ENCODE results near the gene BLOC1S4.

Gene BLOC1S4

DNA sequence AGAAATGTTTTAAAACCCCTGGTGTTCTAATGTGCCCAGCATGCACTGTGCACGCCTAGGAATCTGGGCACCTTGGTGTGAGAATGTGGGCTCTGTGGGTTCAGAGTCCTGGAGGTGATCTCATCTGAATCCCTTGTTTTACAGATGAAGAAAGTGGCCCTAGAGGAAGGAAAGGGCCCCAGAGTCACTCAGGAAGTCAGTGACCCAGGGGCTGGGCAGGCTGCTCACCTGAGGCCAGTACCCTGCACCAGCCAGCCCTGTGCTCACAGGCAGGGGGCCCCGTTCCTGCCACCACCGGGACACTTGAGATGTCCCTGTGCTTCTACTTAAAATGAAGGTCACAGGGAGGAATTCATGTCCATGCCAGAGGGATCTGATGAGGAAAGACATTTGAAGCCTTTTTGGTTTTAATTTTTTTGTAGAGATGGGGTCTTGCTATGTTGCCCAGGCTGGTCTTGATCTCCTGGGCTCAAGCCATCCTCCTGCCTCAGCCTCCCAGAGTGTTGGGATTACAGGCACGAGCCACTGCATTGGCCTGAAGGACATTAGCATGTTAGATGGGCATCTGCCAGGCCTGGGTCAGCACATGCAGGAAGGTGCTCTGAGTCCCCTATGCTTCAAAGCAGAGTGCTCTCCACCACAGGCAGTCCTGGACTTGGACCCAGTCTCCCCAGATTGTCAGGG, 29.7 kb upstream of the BLOC1S4 start:
- H3K79me2 ChIP-seq (ENCODE audit: insufficient read depth, low read length) = no peaks in the 10 kb centered on the region
- no peaks in the 10 kb centered on the region for H4K20me1 ChIP-seq (ENCODE audit: low read depth, low read length)
- no peak for TF ChIP-seq EZH2phosphoT487 (conservative IDR thresholded peaks at IDR 0.05; ENCODE audit: low read length)
- TF ChIP-seq, protein P1, sequence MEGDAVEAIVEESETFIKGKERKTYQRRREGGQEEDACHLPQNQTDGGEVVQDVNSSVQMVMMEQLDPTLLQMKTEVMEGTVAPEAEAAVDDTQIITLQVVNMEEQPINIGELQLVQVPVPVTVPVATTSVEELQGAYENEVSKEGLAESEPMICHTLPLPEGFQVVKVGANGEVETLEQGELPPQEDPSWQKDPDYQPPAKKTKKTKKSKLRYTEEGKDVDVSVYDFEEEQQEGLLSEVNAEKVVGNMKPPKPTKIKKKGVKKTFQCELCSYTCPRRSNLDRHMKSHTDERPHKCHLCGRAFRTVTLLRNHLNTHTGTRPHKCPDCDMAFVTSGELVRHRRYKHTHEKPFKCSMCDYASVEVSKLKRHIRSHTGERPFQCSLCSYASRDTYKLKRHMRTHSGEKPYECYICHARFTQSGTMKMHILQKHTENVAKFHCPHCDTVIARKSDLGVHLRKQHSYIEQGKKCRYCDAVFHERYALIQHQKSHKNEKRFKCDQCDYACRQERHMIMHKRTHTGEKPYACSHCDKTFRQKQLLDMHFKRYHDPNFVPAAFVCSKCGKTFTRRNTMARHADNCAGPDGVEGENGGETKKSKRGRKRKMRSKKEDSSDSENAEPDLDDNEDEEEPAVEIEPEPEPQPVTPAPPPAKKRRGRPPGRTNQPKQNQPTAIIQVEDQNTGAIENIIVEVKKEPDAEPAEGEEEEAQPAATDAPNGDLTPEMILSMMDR (IDR thresholded peaks at IDR 0.05; ENCODE audit: insufficient read depth, low read length, poor library complexity, severe bottlenecking) = no peak
- H3K36me3 ChIP-seq (ENCODE audit: low read length) = no peaks in the 10 kb centered on the region
- H3K4me2 ChIP-seq (ENCODE audit: low read depth, low read length, poor library complexity, severe bottlenecking) = no peak overlapping the region
- H3K9ac ChIP-seq (ENCODE audit: low read length) = no peak overlapping the region
- no peaks in the 10 kb centered on the region for H3F3A ChIP-seq (ENCODE audit: insufficient read depth)
- no peak overlapping the region for H3K27ac ChIP-seq (ENCODE audit: low read depth, low read length)
- no peaks in the 10 kb centered on the region for H3K27me3 ChIP-seq (ENCODE audit: low read length)
- H2AFZ ChIP-seq (ENCODE audit: low read depth, low read length, severe bottlenecking) = no peak overlapping the region
- no peaks in the 10 kb centered on the region for H3K9me2 ChIP-seq (replicated peaks; ENCODE audit: insufficient read depth, low read length)
- no peak overlapping the region for H3K4me3 ChIP-seq (ENCODE audit: insufficient read depth, low read length, poor library complexity, severe bottlenecking)
- H3K9me3 ChIP-seq (ENCODE audit: insufficient read depth, low read length) = no peaks in the 10 kb centered on the region

DNA sequence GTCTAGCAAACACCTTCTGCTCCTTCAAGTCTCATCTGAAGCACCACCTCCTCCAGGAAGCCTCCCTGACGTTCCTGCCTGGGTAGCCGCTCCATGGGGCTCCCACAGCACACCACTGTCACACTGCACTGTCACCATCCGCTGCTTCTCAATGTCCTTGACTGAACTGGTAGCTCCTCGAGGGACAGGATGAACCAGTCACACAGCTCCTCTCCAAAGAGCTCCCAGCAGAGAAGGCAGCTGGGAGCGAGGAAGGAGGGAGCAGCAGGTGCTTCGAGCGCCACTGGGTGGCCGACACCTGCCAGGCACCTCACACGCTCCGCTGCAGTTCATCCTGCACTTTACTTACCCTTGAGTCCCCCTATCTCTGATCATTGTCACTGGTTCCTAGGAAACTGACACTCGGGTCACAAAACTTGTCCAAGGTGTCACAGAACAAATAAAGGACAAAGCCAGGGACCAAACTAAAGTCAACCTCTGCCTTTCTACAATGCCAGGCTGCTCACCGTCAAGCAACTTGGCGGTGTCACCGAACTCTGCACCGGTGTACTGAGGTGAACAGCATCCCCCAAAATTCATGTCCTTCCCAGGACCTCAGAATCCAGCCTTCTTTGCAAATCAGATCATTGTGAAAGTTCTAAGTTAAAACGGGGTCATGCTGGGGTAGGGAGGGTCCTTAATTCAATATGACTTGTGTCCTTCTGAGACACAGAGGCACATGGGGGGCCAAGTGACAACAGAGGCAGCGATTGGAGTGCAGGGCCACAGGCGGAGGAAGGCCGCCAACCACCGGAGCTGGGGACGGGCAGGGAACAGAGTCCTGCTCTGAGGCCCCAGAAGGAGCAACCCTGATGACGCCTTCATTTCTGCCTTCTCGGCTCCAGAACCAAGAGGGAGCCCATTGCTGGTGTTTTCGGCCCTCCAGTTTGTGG, 27.8 kb upstream of the BLOC1S4 start:
- Histone ChIP-seq H3K27me3 (ENCODE audit: low read length) (no peaks in the 10 kb centered on the region), H3F3A (ENCODE audit: insufficient read depth) (no peaks in the 10 kb centered on the region), H3K9me3 (ENCODE audit: insufficient read depth, low read length) (no peaks in the 10 kb centered on the region), H2AFZ (ENCODE audit: low read depth, low read length, severe bottlenecking) (no peak overlapping the region), H3K9ac (ENCODE audit: low read length) (no peak overlapping the region), H3K79me2 (ENCODE audit: insufficient read depth, low read length) (no peaks in the 10 kb centered on the region), H3K4me3 (ENCODE audit: insufficient read depth, low read length, poor library complexity, severe bottlenecking) (no peak overlapping the region), H3K4me2 (ENCODE audit: low read depth, low read length, poor library complexity, severe bottlenecking) (no peak overlapping the region), H3K9me2 (replicated peaks; ENCODE audit: insufficient read depth, low read length) (no peaks in the 10 kb centered on the region), H3K36me3 (ENCODE audit: low read length) (no peaks in the 10 kb centered on the region), H3K27ac (ENCODE audit: low read depth, low read length) (no peak overlapping the region), H4K20me1 (ENCODE audit: low read depth, low read length) (no peaks in the 10 kb centered on the region)
- no peak for TF ChIP-seq EZH2phosphoT487 (conservative IDR thresholded peaks at IDR 0.05; ENCODE audit: low read length)
- TF ChIP-seq, protein P1 (IDR thresholded peaks at IDR 0.05; ENCODE audit: insufficient read depth, low read length, poor library complexity, severe bottlenecking) = no peak

DNA sequence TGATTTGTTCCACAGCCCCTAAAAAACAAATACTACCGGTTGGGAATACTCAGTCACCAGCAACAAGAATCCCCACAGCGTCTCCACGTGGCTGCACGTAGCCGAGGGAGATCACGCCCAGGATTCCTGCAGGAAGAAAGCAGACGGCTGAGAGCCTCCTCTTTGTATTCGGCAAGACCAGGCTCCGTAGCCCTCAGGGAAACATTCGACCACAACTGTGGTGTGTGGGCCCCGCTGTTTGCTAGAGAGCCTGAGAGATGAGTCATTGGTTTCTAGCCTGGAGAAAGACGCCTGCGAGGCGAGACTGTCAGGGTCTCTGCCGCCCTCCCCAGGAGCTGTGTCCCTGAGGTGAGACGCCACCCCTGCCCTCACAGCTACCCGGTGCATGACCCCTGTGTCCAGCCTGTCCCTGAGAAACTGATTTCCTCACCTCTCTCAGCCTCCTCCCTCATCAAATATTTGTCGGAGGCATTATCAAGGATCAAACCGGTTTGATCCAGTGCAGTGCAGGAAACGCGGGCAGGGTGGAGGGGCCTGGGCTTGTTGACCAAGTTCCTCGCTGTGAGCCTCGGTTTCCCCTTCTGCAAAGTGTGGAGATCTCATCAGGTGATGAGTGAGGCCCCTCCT, 27.0 kb upstream of the BLOC1S4 start:
- no peaks in the 10 kb centered on the region for H3F3A ChIP-seq (ENCODE audit: insufficient read depth)
- no peak overlapping the region for H3K4me2 ChIP-seq (ENCODE audit: low read depth, low read length, poor library complexity, severe bottlenecking)
- H4K20me1 ChIP-seq (ENCODE audit: low read depth, low read length) = no peaks in the 10 kb centered on the region
- H3K36me3 ChIP-seq (ENCODE audit: low read length) = no peaks in the 10 kb centered on the region
- H3K9me3 ChIP-seq (ENCODE audit: insufficient read depth, low read length) = no peaks in the 10 kb centered on the region
- H3K27ac ChIP-seq (ENCODE audit: low read depth, low read length) = no peak overlapping the region
- TF ChIP-seq, protein P1 (IDR thresholded peaks at IDR 0.05; ENCODE audit: insufficient read depth, low read length, poor library complexity, severe bottlenecking) = no peak
- no peak for TF ChIP-seq EZH2phosphoT487 (conservative IDR thresholded peaks at IDR 0.05; ENCODE audit: low read length)
- no peak overlapping the region for H3K4me3 ChIP-seq (ENCODE audit: insufficient read depth, low read length, poor library complexity, severe bottlenecking)
- no peaks in the 10 kb centered on the region for H3K27me3 ChIP-seq (ENCODE audit: low read length)
- no peak overlapping the region for H2AFZ ChIP-seq (ENCODE audit: low read depth, low read length, severe bottlenecking)
- H3K79me2 ChIP-seq (ENCODE audit: insufficient read depth, low read length) = no peaks in the 10 kb centered on the region
- no peak overlapping the region for H3K9ac ChIP-seq (ENCODE audit: low read length)
- H3K9me2 ChIP-seq (replicated peaks; ENCODE audit: insufficient read depth, low read length) = no peaks in the 10 kb centered on the region

All from SU-DHL-6 (cell line).